Non-pigmented ciliary epithelial cell (primary cell): Measurements from ENCODE around the gene TRRAP.

Experiments used
- DNase-seq: peaks from one replicate; pipeline ENCODE4 v3.0.0-alpha.2; 2010; ENCODE audit warnings: low read depth

Gene TRRAP

GRCh38 chr7:98902523-98902922 lies 24.2 kb downstream of the TRRAP start:
- no peak for DNase-seq

GRCh38 chr7:98903246-98903645 lies 24.9 kb downstream of the TRRAP start:
- no peak for DNase-seq

- DNase-seq, result no peak
Measured at GRCh38 chr7:98907570-98907969, 29.2 kb downstream of the TRRAP start.

DNA sequence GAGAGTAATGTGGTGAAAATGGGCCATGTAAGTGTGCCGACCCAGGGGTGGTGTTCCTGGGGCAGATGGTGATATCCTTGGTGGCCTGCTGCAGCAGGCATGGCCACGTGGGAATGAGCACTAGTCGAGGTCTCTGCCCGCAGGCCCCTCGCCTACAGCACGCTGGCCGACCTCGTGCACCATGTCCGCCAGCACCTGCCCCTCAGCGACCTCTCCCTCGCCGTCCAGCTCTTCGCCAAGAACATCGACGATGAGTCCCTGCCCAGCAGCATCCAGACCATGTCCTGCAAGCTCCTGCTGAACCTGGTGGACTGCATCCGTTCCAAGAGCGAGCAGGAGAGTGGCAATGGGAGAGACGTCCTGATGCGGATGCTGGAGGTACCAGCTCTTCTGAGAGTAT lies 30.3 kb downstream of the TRRAP start:
- DNase-seq, result no peak

GRCh38 chr7:98909487-98909886 lies 31.2 kb downstream of the TRRAP start:
- no peak for DNase-seq

DNA sequence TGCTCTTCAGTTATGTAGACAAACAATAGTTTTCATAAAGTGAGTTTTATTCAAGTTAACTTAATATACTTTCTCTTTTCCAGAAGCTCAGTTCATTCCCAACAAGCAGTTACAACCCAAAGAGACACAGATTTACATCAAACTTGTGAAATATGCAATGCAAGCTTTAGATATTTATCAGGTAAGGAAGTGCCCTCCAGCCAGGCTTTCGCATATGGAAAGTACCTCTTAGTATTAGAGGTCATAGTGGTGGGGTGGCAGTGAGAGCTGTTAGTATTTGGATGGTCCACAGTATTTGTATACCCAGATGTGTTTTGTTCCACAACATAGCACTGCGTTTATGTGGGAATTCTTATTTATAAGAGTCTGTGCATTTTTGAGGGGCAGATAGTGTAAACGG lies 32.1 kb downstream of the TRRAP start:
- DNase-seq, result no peak

DNA sequence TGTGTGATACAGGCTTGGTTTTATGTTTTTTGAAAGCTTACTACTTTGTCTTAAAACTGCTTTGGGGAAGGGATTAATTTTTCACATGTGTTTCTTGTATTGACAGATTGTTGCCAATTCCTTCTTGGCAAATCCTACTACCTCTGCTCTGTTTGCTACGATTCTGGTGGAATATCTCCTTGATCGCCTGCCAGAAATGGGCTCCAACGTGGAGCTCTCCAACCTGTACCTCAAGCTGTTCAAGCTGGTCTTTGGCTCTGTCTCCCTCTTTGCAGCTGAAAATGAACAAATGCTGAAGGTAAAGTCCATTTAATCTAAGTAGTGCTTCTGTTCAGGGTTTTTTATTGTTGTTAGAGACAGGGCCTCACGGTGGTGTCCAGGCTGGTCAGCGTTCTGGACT lies 33.6 kb downstream of the TRRAP start:
- no peak for DNase-seq

DNA sequence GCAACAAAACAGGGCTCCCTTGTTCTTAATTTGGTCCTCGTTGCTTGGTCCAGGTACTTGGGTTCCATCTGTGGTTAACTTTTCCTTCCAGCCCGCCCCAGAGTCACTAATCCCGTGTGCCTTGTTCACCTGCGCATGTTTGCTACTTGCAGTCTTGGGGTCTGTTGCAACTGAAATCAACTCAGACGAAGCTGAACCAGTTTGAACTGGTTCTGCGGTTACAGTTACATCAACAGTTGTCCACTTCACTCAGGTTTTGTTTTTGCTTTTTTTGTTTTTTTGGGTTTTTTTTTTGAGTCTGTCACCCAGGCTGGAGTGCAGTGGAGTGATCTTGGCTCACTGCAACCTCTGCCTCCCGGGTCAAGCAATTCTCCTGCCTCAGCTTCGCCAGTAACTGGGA lies 34.7 kb downstream of the TRRAP start:
- DNase-seq, result no peak

GRCh38 chr7:98913612-98914011 lies 35.3 kb downstream of the TRRAP start:
- DNase-seq, result peak; percentile 13

DNA sequence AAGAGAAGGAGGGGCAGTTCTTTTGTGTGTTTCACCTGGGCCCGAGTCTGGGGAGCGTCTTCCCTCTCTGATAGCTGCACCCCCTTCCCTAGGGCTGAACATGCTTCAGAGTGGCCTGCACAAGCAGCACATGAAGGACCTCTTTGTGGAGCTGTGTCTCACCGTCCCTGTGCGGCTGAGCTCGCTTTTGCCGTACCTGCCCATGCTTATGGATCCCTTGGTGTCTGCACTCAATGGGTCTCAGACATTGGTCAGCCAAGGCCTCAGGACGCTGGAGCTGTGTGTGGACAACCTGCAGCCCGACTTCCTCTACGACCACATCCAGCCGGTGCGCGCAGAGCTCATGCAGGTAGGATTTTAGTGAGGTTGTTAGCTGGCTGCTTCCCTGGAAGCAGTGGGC lies 39.0 kb downstream of the TRRAP start:
- DNase-seq, result no peak

DNA sequence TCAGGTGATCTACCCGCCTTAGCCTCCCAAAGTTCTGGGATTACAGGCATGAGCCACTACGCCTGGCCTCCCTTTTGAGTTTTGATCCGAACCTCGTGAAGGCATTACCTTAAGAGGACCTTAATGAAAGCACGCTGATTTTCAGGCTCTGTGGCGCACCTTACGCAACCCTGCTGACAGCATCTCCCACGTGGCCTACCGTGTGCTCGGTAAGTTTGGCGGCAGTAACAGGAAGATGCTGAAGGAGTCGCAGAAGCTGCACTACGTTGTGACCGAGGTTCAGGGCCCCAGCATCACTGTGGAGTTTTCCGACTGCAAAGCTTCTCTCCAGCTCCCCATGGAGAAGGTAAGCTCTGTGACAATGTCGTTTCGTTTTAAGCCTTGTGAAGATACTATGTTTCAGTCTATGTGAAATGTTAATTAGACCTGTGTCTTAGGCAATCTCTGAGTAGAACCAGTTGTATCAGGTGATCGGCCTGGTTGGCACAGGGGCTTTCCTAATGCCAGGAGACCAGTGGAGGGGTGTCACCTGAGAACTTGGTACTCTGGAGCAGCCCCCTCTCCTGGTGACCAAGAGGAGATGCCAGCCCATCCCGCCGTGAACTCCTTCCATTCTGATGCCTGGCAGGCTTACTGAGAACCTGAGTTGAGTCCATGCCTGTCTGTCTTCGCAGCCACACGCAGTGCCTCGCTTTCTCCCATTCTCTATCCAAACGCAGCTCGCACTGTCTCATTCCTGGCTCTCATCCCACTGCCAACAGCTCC lies 43.5 kb downstream of the TRRAP start:
- DNase-seq, result no peak

DNA sequence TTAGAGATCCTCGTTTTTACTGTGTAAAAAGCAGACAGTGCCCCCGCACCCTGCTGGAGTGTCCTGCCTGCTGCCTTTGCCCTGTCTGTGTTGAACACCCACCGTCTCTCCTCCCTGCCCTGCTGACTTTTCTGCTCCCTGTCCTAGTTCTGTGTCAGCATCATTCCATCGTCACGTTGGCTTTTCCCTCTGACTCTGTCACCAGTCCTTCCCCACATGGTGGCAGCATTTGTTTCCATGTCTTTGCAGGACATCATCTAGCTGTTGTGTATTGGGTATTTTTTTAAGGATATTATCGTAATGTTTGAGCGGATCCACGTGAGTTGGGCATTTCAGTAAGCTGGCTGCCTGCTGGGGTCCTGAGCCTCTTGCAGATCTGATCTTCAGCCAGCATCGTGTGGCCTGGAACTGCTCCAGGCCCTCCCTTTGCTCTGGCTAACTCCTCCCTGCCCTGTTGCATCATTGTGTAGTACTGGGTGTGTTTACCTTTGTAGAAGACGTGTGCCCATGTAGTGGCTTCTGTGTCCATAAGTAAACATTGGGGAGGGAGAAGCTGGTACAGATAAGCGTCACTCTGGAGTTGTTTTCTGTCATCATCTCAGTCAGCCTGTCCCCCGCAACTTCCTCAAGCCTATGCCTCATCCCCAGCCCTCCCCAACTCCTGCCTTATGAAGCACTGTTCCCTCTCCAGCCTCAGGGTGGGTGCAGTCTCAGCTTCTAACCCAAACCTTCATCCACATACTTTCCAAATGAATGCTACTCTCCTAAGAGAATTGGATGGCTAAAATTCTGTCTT lies 44.3 kb downstream of the TRRAP start:
- peak; percentile 27 for DNase-seq

DNA sequence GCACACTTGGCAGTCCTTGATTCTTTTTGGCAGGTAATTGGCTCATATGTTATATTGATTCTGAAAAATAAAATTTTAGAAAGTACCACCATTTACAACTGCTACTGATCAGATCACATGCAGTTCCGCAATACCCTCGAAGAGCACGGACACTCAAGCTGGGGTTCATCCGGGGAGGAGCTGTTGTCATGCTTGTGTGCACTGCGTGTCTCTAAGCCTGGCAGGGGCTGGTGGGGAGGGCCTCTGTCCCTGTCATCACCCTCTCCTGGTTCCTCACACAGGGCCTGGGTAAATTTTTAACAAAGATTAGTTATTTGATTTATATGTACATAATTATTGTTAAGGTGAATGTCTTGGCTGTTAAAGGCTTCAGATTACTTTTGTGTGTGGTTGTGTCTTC lies 45.2 kb downstream of the TRRAP start:
- DNase-seq, result no peak

- no peak for DNase-seq
Measured at GRCh38 chr7:98927125-98927524, 48.8 kb downstream of the TRRAP start.

GRCh38 chr7:98930464-98930863 lies 52.1 kb downstream of the TRRAP start:
- DNase-seq, result no peak

DNA sequence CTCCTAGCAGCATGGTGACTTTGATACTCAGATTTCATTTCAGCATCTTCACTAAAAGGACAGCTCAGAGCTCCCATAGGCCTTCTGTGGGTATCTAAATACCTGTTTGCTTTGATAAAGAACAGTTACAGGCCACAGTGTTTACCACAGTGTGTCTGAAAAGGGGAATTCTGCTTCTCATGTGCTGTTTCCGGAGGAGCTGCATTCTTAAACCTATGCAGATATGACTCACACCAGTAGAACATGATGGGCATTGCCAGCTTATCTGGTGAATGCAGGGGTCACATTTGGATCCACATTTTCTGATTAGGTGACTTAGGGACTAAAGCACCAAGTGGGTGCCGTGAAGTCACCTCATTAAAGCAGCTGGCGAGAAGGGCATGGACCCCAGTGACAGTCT lies 52.6 kb downstream of the TRRAP start:
- DNase-seq, result peak; percentile 9

- no peak for DNase-seq
Measured at GRCh38 chr7:98933321-98933720, 55.0 kb downstream of the TRRAP start.

DNA sequence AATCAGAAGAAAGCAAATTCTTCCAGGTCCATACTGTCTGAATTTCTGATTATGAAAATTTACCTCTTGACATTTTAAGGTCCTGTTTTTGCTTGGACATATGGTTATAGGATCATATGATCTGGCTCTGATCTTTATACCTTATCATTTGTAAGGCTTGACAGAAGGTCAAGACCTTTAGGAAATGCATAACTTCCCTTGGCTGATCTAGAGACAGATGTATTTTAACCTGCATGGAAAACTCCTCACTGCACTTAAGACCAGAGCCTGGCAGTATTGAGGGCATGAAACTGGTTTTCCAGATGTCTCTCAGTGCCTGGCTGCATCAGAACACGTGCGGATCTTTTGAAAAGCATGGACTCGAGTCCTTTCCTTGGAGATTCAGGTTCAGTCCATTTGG lies 55.9 kb downstream of the TRRAP start:
- DNase-seq, result no peak

GRCh38 chr7:98935811-98936210 lies 57.5 kb downstream of the TRRAP start:
- peak; percentile 9 for DNase-seq

DNA sequence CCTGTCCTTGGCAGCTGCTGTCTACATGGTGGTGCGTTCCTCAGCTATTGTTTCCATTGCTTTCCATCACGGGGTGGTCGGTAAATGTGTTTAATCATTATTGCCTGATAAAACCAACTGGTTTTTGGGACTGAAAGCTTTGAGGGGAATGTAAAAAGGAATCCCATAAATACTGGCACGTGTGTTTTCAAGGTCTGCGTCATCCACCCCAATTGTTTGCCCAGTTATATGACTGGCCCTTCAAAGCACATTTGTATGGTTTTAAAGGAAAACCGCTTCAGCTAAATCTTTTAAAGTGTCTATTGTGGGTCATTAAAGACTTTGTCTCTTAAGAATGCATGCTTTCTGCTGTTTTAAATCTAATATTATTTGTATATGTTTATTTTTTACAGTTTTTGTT lies 65.0 kb downstream of the TRRAP start:
- no peak for DNase-seq

DNA sequence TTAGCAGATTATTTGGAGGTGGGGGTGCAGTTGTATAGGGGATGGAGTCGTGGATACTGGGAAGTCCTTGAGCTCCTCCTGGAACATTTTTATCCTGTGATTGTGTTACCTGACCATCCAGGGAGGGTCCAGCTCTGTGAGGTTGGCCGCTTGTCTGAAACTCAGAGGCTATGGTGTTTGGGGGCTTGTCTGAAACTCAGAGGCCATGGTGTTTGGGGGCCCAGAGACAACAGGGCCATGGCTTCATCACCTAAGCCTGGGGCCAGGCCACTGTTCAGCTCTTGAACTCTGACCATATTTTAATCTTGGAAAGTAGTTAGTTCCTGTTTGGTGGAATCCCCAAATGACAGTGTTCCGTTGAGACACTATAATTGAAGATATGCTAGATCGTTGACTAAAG lies 66.1 kb downstream of the TRRAP start:
- DNase-seq, result no peak

DNA sequence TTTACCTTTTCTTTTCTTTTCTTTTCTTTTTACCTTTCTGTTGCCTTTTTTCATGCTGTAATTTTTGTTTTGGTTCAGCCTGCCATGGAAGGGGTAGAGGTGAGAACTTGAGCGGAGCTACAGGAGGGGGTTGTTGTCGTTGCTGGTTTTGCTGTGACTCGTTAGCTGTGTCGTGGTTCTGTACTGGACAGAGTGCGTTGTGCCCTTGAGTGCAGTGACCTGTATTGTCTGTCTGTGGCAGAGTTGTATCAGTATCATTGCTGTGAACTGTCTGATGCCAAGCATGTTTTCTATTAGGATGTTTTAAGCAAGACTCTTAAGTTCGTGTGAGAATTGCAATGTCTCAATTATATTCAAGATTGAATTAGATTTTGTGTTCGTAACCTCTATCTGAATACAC lies 67.5 kb downstream of the TRRAP start:
- no peak for DNase-seq

- DNase-seq, result no peak
Measured at GRCh38 chr7:98946389-98946788, 68.1 kb downstream of the TRRAP start.
